Measurements from ENCODE around the gene NCAPG2. TPM values are rescaled to one million over a fixed set of nuclear protein-coding genes. Genes with fewer than 3 reads are reported as not detected.

Gene NCAPG2
- total RNA-seq, 4 donors from 2014 or later = 3.4 to 9.0 (median 4.3) TPM

DNA sequence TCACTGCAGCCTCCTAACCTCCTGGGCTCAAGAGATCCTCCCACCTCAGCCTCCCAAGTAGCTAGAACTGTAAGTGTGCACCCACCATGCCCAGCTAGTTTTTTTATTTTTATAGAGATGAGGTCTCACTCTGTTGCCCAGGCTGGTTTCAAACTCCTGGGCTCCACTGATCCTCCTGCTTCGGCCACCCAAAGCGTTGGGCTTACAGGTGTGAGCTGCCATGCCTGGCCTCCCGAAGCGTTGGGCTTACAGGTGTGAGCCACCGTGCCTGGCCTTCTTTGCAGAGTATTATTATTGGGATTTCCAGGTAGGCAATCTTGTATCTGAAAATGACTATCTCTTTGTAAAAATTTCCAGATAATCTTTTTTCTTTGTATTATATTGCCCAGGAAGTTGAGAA, 23.1 kb upstream of the NCAPG2 start:
- Histone ChIP-seq H3K4me3 (no peak overlapping the region), H3K4me1 (no peaks in the 10 kb centered on the region), H3K27ac (no peak overlapping the region), H3K9me3 (no peaks in the 10 kb centered on the region), H3K36me3 (no peaks in the 10 kb centered on the region), H3K27me3 (no peaks in the 10 kb centered on the region)
- TF ChIP-seq EP300 (IDR thresholded peaks at IDR 0.05; ENCODE audit: low read depth) (no peak), POLR2A (IDR thresholded peaks at IDR 0.05) (no peak), POLR2AphosphoS5 (IDR thresholded peaks at IDR 0.05) (no peak), CTCF (IDR thresholded peaks at IDR 0.05) (no peak)
- 99% methylated on average over 5 of the region's 5 CpGs; no CpG with 5 or more reads in 1 of the 2 donors for WGBS, 2 donors (ENCODE audit: low coverage in 1 of 2)
- in situ Hi-C loops (cut with MboI; ENCODE audit: low pct_ligation_motif_present in 1 of 4, low pct_unique_long_range_greater_than_20kb in 1 of 4, low sequenced_read_pairs in 3 of 4) (no loop called here), intact Hi-C loops (cut with DNase I; ENCODE audit: low total_unique reads) (no loop called here)
- no peak for DNase-seq

DNA sequence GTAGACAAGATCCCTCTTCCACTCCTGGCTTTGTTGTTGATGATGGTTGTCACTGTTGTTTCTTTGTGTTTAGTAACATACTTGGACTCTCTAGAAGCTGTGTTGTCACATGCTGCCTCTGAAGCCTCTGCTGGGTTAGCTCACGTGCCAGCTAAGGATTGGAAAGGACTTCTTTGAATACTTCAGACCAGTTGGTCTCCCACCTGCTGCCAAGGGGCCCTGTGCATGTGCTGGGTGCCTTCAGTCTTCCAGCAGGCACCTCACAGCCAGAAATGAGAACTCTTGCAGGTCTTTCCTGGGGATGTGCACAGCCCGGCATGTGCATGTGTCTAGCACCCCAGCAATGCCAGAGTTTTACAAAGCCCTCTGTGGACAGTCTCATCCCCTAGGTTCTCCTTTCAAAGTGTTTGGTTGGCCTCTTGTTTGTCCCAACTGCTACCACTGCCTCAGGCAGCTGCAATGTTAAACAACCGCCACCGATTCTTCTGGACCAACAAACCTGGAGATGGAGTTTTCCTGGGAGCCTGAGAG, 21.7 kb upstream of the NCAPG2 start:
- WGBS, 2 donors (ENCODE audit: low coverage in 1 of 2) = 88 to 92% methylated on average over 2 to 4 of the region's 4 CpGs
- no peak for DNase-seq
- H3K9me3 ChIP-seq = no peaks in the 10 kb centered on the region
- no peaks in the 10 kb centered on the region for H3K36me3 ChIP-seq
- no peaks in the 10 kb centered on the region for H3K27me3 ChIP-seq
- no peaks in the 10 kb centered on the region for H3K4me1 ChIP-seq
- H3K27ac ChIP-seq = no peak overlapping the region
- TF ChIP-seq CTCF (IDR thresholded peaks at IDR 0.05) (no peak), EP300 (IDR thresholded peaks at IDR 0.05; ENCODE audit: low read depth) (no peak), POLR2A (IDR thresholded peaks at IDR 0.05) (no peak), POLR2AphosphoS5 (IDR thresholded peaks at IDR 0.05) (no peak)
- H3K4me3 ChIP-seq = no peak overlapping the region
- intact Hi-C loops (cut with DNase I; ENCODE audit: low total_unique reads) = no loop called here
- in situ Hi-C loops (cut with MboI; ENCODE audit: low pct_ligation_motif_present in 1 of 4, low pct_unique_long_range_greater_than_20kb in 1 of 4, low sequenced_read_pairs in 3 of 4) = no loop called here

GRCh38 chr7:158725506-158725800, 20.8 kb upstream of the NCAPG2 start:
- Histone ChIP-seq H3K27ac (no peak overlapping the region), H3K4me1 (no peaks in the 10 kb centered on the region), H3K9me3 (no peaks in the 10 kb centered on the region), H3K36me3 (no peaks in the 10 kb centered on the region), H3K27me3 (no peaks in the 10 kb centered on the region), H3K4me3 (no peak overlapping the region)
- 80 to 98% methylated on average over 4 of the region's 4 CpGs for WGBS, 2 donors (ENCODE audit: low coverage in 1 of 2)
- DNase-seq = no peak
- intact Hi-C loops (cut with DNase I; ENCODE audit: low total_unique reads) (no loop called here), in situ Hi-C loops (cut with MboI; ENCODE audit: low pct_ligation_motif_present in 1 of 4, low pct_unique_long_range_greater_than_20kb in 1 of 4, low sequenced_read_pairs in 3 of 4) (no loop called here)
- TF ChIP-seq POLR2AphosphoS5 (IDR thresholded peaks at IDR 0.05) = no peak
- no peak for TF ChIP-seq POLR2A (IDR thresholded peaks at IDR 0.05)
- TF ChIP-seq EP300 (IDR thresholded peaks at IDR 0.05; ENCODE audit: low read depth) = no peak

GRCh38 chr7:158724658-158725505, 20.3 kb upstream of the NCAPG2 start:
- Histone ChIP-seq H3K27ac (no peak overlapping the region), H3K4me1 (no peaks in the 10 kb centered on the region), H3K4me3 (no peak overlapping the region), H3K36me3 (no peaks in the 10 kb centered on the region), H3K27me3 (no peaks in the 10 kb centered on the region), H3K9me3 (no peaks in the 10 kb centered on the region)
- intact Hi-C loops (cut with DNase I; ENCODE audit: low total_unique reads) (no loop called here), in situ Hi-C loops (cut with MboI; ENCODE audit: low pct_ligation_motif_present in 1 of 4, low pct_unique_long_range_greater_than_20kb in 1 of 4, low sequenced_read_pairs in 3 of 4) (no loop called here)
- WGBS, 2 donors (ENCODE audit: low coverage in 1 of 2) = 91 to 92% methylated on average over 14 to 21 of the region's 21 CpGs
- DNase-seq = no peak
- TF ChIP-seq POLR2AphosphoS5 (IDR thresholded peaks at IDR 0.05) (no peak), POLR2A (IDR thresholded peaks at IDR 0.05) (no peak), CTCF (IDR thresholded peaks at IDR 0.05) (no peak), EP300 (IDR thresholded peaks at IDR 0.05; ENCODE audit: low read depth) (no peak)

Data from transverse colon (tissue), 4 donors.